Measurements from ENCODE around the gene PAGE1.
A peak's percentile ranks its signal among the peaks of the same experiment; 100 is the strongest.

PAGE1 gene

DNA sequence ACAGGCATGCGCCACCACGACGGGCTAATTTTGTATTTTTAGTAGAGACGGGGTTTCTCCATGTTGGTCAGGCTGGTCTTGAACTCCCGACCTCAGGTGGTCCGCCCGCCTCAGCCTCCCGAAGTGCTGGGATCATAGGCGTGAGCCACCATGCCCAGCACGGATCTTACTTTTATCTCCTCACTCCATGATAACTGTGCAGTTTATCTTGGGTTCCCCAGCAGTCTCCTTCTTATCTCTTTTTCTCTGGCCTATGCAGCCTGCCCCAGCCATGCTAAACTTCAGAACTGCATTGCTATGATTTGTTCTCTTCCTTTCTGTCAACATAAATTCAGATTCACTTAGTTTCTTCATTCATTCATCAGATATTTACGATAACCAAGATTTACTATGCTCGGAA is 22.4 kb downstream of the PAGE1 start:
- Mint-ChIP-seq H3K9me3 (peaks cover 0 to 4% of the 10 kb centered on the region in 2 donors), H3K27ac (no peak overlapping the region), H3K4me3 (no peak overlapping the region), H3K36me3 (no peaks in the 10 kb centered on the region), H3K4me1 (no peaks in the 10 kb centered on the region), H3K27me3 (peaks cover 2 to 7% of the 10 kb centered on the region in 2 donors)
- ATAC-seq (replicated peaks) (no peak), DNase-seq (no peak)

DNA sequence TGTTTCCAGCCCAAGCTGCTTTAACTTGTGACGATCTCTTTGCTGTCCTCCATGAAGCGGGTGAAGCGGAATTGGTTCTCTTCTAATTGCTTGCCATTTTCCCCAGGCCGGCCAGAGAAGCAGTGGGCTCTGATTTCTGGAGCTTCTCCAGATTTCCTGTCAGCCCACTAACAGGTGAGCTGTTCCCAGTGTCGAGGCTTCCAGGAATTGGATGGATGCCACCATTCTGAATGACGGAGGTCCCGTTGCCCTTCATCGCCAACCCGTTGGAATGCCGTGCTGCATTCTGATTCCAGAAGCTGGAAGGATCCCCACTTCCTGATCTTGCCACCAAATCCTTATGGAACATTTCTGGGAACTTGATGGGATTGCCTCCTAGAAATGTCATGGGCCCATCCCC is 31.0 kb downstream of the PAGE1 start:
- Mint-ChIP-seq H3K9me3 (no peaks in the 10 kb centered on the region), H3K27me3 (peaks cover 0 to 6% of the 10 kb centered on the region in 2 donors), H3K4me3 (no peak overlapping the region), H3K36me3 (no peaks in the 10 kb centered on the region), H3K4me1 (no peaks in the 10 kb centered on the region), H3K27ac (no peak overlapping the region)
- no peak for DNase-seq
- no peak for ATAC-seq (replicated peaks)

DNA sequence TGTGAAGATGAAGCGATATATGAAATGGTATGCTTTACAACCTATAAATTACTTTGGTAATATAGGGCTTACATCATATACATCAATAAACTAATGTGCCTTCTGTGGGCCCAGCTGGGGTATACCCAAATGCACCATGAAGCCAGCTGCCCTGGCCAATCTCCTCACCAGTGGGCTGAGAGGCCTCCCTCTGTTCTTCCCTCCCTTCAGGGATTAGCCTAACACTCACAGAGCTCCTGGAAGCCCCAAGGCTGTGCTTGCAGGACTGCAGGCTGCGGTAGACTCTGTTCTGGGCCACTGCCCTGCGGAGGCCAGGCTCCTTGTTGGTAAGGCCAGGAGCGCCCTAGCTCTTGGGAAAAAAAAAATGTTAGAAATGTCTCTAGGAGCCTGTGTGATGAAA is 33.9 kb downstream of the PAGE1 start:
- Mint-ChIP-seq H3K27ac (no peak overlapping the region), H3K4me3 (no peak overlapping the region), H3K4me1 (no peaks in the 10 kb centered on the region), H3K9me3 (no peaks in the 10 kb centered on the region), H3K36me3 (no peaks in the 10 kb centered on the region), H3K27me3 (peaks cover 0 to 6% of the 10 kb centered on the region in 2 donors)
- no peak for ATAC-seq (replicated peaks)
- no peak for DNase-seq

GRCh38 chrX:49659771-49660170 is 36.0 kb downstream of the PAGE1 start:
- peaks cover 0 to 2% of the 10 kb centered on the region in 2 donors for H3K4me1 Mint-ChIP-seq
- no peaks in the 10 kb centered on the region for H3K36me3 Mint-ChIP-seq
- H3K27ac Mint-ChIP-seq = no peak overlapping the region

DNA sequence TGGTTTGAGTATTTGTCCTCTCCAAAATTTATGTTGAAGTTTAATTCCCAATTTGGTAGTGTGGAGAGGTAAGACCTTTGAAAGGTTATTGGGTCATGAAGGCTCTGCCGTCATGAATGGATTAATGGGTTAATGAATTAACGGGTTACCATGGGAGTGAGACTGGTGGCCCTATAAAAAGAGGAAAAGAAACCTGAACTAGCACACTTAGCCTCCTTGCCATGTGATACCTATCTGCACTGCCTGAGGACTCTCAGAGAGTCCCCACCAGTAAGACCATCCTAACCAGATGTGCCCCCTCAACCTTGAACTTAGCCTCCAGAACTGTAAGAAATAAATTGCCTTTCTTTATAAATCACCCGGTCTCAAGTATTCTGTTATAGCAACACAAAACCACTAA is 39.3 kb downstream of the PAGE1 start:
- H3K9me3 Mint-ChIP-seq = no peaks in the 10 kb centered on the region
- H3K27ac Mint-ChIP-seq = no peak overlapping the region
- ATAC-seq (replicated peaks) (peak; percentile 42 to 45), DNase-seq (no peak)
- no peak overlapping the region for H3K4me3 Mint-ChIP-seq
- peaks cover 0 to 16% of the 10 kb centered on the region in 2 donors for H3K27me3 Mint-ChIP-seq
- peaks cover 0 to 2% of the 10 kb centered on the region in 2 donors for H3K4me1 Mint-ChIP-seq
- no peaks in the 10 kb centered on the region for H3K36me3 Mint-ChIP-seq

More at GRCh38 chrX:49659771-49660170, 36.0 kb downstream of the PAGE1 start:
- ATAC-seq (replicated peaks) = no peak
- no peak overlapping the region for H3K4me3 Mint-ChIP-seq
- DNase-seq = no peak
- peaks cover 0 to 11% of the 10 kb centered on the region in 2 donors for H3K27me3 Mint-ChIP-seq
- H3K9me3 Mint-ChIP-seq = no peaks in the 10 kb centered on the region

DNA sequence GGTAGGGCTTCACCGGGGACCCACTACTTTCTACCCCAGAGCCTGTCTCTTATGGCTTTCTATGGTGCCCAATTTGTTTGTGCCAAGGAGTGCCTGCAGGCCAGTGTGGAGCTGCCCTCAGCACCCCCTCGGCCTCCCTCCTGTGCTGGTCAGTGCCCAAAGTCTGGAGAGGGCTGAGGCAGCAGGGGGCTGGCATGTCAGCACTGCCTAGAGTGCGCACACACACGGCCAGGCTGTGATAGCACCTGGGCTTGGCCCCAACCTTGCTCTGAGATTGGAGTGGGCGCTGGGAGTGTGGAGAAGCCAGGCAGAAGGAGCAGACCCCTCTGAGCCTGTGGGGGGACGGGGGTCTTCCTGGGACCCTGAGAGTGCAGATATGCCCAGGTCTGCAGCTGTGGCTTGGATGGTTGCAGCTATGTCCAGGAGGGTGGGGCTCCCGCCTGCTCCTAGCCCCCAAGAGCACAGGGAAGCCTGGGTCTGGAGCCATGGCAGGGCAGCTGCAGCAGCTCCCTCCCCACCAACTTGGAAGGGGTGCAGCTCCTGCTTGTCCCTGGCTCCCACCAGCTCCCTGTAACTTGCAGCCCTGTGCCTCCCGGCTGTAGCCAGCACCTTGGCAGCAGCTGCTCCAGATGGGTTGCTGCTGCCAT is 50.7 kb downstream of the PAGE1 start:
- Mint-ChIP-seq H3K27ac (no peak overlapping the region), H3K27me3 (peaks cover 0 to 3% of the 10 kb centered on the region in 2 donors), H3K4me3 (no peak overlapping the region), H3K4me1 (no peaks in the 10 kb centered on the region), H3K9me3 (no peaks in the 10 kb centered on the region), H3K36me3 (no peaks in the 10 kb centered on the region)
- no peak for DNase-seq
- ATAC-seq (replicated peaks) = no peak
